GM18907 (cell line): ENCODE data around the gene FOXJ1.
"Not testable (repeated sequence)": the region's sequence is repeated elsewhere in the genome, so short reads cannot be mapped to it uniquely, and the experiment has no call there.

Source experiments
- ATAC-seq: cut with Tn5 transposase; IDR thresholded peaks from one replicate; pipeline ENCODE4 v1.9.1; 2021; ENCODE audit warnings: mild to moderate bottlenecking, moderate library complexity; ENCODE audit not compliant: unreplicated experiment

The FOXJ1 gene, protein sequence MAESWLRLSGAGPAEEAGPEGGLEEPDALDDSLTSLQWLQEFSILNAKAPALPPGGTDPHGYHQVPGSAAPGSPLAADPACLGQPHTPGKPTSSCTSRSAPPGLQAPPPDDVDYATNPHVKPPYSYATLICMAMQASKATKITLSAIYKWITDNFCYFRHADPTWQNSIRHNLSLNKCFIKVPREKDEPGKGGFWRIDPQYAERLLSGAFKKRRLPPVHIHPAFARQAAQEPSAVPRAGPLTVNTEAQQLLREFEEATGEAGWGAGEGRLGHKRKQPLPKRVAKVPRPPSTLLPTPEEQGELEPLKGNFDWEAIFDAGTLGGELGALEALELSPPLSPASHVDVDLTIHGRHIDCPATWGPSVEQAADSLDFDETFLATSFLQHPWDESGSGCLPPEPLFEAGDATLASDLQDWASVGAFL

DNA sequence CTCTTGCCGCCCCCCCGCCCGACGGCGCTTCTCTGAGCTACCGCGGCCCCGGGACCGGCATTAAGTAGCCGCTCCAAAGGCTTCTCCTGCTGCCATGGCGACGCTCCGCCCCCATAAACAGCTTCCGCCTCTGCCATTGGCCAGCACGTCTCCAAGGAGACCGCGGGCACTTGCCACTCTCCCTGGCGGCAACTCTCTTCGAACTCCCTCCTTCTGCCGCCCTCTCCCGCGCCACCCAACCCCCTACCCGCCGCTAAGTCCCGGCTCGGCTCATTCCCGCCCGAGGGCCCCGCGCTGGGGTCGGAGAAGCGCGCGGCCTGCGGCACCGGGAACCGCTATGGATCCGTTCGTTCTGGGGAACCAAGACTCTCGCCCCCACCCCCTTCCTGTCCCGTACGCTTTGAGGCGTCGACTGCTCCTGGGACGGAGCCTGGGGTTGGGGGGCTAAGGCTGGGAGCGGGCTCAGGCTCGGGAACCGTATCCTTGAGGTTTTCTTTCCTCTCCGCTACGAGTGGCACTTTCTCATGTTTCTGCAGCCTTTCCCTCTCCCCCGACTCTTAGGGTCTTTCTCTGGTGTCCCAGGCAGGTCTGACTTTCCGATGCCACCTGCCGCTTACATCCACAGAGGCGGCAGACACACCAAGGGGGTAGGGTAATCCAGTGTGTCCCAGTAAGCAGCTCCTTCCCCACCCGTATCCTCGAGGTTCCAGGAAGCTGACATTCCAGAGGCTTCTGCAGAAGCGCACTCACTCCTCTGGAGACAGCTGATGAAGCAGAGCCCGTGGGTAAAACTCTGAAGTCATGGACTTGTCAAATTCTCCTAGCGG is at the start of gene FOXJ1:
TSS of gene FOXJ1 (minus strand) at position 34 of the 827 bp plus-strand sequence. CDS start 850 bp downstream, outside the sequence.
- peak; percentile 70 for ATAC-seq

DNA sequence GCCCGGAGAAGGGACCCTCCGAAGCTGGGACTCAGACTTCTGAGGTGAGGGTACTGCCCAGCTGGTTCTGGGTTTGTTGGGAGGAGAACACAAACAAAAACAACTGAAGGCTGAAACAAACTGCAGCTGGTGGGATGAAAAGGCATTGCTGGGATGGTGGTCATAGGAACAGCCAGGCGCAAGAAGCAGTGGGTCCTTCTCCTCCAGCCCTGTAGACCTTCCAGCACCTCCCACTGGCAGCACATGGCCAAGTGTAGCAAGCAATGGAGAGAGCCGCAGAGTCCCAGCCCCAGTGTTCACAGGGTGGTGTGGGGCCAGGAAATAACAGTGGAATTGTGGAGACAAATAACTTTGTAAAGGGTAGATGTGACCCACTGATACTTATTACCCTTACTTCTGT is 48.7 kb upstream of the FOXJ1 start:
- ATAC-seq, result no peak

DNA sequence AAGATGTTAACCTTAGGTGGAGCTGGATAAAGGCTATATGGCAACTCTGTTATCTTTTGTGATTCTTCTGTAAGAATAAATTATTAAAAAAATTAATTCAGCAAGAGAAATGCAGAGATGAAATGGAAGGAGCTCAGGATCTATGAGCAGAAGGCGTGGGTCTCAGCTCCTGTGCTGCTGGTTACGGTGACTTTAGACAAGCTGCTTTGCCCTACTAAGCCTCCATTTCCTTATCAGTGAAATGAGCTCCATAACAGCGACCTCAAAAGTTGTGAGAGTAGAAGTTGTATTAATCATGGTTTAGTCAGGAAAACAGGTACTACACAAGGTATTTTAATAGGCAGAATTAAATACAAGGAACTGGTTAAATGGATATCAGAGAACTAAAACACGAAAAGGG is 48.2 kb upstream of the FOXJ1 start:
- no peak for ATAC-seq

DNA sequence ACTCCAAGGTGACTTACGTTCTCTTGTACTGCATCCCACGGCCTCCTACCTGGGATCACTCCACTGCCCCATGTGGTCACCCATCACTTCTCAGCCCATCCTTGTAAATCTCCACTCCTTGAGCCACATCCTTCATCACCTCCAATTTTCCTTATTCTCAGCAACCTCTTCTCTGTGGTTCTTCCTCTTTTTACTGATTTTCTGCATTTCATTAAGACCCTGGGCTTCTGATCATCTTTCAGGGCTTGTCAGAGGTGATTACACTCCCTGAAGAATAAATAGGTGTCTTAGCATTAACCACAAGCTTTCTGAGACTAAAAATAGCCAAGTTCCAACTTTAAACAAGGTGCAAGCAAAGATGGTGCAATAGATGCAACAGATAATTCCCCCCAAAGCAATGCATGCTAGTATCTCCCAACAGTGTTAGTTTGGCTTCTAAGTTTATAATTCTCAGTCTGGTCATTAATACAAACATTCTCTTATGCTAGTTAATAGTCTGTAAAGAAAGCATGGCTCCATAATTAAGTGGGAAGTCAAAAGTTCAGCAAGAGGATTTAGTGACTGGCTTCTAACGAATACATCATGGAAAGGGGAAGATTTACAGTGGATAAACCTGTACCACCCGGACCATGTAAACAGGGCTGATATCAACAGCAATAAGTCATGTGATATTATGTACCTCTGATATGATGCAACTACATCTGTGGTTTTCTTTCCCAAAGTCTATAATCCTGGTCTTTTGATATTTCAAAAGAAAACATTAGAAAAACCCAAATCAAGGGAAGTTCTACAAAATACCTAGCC is 47.4 kb upstream of the FOXJ1 start:
- ATAC-seq, result no peak

DNA sequence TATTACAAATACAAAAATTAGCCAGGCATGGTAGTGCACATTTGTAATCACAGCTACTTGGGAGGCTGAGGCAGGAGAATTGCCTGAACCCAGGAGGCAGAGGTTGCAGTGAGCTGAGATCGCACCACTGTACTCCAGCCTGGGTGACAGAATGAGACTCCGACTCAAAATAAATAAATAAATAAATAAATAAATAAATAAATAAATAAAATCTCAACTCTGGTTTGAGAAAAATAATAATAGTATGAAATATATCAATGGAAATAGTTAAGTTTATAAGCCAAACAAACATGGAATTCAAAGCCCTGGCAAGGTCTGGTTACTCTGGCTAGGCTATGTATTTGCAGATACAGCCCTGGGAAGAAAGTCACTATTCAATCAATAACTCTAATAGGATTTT is 45.7 kb upstream of the FOXJ1 start:
- ATAC-seq, result not testable (repeated sequence)

DNA sequence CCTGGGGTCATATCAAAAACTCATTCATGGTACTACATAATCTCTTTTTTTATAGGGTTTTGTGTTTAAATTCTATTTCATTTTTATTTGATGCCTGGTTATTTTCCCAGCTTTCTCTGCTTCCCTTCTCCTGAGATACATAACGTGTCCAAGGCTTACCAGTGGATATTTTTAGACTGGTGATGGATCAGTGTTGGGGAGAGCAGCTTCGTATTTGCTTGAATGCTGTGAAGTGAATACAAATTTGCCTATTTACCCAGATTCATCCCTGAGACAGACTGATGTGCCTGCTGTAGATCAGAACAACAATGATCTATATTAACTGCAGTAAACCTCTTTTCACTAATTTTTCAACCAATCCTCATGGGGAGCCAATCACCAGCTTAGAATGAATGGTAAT is 43.2 kb upstream of the FOXJ1 start:
- ATAC-seq, result no peak

DNA sequence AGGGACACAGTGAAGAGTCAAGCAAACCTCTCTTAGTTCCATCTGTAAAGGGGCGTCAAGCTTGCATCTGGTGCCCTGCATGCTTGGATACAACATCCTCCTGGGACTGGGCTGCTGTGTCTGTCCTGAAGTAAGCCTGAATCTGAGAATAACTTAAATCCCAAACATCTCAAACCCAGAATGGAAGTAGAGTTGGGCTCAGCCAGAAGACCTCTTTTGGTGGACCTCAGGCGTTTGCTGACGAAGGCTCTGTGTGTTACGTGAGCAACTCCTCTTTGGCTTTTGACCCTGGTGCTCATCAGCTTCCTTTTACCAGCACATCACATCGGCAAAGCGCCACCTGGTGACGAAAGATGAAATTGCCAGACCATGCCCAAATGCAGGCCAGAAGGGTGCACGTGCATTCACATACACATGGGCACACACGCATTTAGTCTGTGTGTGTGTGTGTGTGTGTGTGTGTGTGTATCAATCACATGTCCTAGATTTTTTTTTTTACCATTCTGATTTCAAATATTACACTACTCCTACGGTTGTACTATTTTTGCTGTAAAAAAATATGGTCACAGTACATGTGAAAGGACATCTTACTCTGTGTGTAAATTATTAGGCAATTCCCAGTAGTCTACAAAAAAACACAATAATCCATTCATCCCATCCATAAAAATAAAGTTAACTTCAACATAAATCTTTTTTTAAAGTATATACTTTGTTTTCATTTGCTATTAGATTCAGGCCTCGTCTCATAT is 41.1 kb upstream of the FOXJ1 start:
- ATAC-seq, result peak; percentile 73

DNA sequence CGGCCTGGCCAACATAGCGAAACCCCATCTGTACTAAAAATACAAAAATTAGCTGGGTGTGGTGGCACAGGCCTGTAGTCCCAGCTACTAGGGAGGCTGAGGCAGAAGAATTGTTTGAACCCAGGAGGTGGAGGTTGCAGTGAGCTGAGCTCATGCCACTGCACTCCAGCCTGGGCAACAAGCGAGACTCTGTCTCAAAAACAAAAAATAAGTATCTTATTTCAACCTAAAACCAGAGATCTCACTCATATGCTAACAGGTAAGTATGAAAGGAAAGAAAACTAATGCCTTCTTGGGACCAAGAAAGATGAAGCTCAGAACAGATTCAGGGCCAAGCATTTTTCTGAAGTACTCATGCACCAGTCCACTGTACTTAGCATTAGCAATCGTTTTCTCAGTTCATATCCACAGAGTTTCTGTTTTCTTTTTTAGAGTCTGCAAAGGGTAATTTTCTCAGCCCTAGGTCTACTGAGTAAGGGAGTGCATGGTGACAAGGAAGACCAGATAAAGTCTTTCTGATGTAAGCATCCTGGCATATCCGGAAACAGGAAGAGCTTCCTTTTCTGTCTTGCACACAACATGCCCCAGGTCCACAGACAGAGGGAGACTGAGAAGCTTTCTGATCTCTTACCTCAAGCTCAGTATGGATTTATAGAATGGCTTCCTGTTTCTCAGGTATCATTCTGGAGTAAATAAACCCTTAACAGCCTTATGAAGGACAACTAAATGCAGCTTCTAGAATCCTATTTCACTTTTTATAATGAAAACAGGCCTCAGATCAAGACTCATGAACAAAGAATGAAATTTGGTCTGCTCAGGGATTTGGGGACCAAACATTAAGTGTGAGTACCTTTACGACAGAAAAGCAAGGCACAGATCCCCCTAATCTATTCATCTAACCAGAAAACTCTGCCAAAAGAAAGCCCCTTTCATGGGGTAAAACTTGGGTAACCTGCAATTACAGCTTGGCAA is 38.7 kb upstream of the FOXJ1 start:
- ATAC-seq, result no peak

DNA sequence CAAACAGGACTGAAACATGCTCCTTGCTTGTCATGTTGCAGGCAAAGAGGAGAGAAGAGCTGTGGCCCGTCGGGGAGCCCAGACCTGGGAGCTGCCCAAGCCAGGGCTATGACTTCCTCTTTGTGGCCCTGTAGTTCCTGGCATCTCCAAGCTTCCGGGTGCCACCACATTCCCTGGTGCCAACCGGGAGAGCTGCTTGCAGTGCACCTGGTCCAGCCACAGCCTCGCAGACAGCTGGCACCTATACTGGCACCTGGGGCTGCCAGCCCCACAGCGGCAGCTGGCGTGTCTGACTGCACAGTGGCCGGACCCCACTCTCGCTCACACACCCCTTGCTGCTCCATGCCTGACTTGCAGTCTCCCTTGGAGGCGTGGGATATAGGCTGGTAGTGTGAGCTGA is 37.1 kb upstream of the FOXJ1 start:
- ATAC-seq, result no peak

DNA sequence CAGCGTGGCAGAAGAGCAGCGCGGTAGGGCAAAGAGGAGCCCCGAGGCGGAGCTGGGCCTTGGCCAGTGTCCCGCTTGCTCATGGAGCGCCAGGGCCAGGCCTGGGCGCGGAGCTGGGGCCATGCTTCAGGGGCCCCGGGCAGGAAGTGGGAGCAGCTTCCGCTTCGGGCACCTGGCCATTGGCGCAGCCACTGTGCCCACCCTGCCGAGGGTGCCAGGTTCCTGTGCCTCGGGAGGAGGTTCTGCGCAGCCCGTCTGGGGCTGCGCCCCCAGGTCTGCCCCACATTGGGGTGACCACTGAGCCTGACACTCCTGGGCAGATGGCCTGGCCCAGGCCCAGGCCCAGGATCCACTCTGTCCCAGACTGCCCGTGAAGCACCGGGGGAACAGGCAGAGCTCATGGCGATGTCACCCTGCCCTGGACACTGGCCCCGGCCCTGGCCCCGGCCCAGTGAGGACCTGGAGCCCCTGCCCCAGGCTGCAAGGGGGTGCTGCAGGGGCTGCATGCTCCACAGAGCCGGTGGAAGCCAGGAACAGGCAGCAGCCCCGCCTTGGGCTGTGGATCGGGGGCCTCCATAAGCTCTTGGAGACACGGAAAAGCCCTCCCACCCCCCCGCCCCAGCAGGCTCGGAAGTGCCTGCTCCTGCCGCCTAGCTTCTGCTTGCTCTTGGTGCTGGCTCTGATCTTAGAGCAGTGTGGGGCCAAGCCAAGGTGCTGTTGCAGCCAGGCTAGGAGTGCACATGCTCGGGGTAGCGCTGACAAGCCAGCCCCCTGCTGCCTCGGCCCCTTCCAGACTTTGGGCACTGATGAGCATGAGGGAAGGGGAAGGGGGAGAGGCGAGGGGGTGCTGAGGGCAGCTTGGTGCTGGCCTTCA is 35.9 kb upstream of the FOXJ1 start:
- ATAC-seq, result no peak

DNA sequence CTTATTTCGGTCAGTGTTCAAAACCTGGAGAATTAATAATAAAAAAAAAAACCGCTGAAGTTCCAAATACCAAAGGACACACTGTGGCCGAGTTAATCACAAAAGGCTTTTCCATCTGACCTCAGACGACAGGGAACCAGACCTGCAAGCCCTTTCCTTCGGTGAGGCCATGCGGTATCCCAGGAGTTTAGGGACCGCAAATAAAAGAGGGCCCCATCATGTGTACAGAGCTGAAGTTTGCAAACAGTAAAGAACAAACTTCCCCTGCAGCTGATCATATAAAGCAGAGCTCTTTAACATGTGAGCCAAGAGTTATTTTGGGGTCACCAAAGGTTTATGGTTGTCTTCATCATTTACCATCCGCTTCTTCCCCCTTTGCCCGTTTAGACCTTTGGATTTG is 33.0 kb upstream of the FOXJ1 start:
- ATAC-seq, result no peak

DNA sequence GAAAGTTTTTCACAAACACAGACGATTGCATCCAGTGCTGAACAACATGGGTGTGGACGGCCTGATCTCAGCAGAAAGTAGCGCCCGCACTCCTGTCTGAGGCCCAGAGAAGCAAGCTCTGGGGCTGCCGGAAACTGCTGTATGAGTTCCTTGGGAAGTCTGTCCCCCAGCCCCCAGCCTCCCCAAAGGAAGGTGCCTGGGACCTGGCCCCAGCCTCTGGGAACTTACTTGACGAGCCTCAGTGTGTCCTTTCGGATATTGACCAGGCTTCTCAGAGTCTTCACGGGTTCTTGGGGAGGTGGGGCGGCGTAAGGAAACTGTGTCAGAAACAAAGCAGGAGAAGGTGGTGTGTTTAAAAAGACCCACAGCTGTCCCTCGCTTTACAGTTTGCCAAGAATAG is 32.4 kb upstream of the FOXJ1 start:
- ATAC-seq, result no peak

DNA sequence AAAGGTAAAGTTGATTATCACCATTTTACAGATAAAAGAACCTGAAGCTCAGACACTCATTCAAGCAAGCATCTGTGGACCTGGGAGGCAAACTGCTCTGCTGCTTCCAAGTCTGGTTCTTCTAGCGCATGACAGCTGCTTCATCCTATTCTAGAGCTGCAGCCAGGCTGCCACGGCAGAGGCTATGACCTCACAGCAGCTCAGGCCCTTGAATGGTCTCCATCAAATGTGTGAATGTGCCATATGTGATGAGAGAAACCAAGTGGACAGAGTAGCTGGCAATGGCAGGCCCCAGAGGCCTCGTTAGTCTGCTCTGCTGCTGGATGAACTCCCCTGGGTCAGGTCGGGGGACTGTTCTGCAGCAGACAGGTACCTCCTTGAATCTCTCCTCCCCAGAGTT is 30.7 kb upstream of the FOXJ1 start:
- no peak for ATAC-seq

DNA sequence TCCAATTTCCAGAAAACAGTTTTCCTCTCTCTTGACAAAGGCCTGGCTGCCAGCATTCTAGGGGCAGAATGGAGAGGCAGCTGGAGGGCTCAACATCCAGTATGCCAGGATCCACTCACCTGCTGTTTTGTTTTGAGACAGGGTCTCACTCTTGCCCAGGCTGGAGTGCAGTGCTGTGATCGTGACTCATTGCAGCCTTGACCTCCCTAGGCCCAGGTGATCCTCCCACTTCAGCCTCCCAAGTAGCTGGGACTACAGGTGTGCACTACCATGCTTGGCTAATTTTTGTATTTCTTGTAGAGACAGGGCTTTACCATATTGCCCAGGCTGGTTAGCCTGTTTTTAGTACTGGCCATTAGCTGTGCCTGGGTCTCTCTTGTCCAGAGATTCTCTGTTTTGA is 29.1 kb upstream of the FOXJ1 start:
- no peak for ATAC-seq

DNA sequence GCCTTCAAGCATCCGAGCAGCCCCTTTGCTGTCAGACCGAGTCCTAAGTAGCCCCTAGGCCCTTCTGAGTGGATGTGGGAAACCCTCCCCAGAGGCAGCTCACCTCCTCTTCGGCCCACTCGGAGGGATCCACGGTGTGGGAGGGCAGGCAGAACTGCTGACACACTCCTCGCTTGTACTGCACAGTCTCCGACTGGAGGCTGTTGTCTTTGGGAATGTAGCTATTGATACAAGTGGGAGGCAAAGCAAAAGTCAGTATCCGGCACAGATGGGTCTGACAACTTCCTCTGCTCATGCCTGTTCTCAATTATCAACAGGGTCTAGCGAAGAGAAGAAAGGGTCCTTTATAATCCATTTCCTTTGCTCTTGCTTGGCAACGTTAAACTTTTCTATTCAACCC is 25.9 kb upstream of the FOXJ1 start:
- no peak for ATAC-seq

DNA sequence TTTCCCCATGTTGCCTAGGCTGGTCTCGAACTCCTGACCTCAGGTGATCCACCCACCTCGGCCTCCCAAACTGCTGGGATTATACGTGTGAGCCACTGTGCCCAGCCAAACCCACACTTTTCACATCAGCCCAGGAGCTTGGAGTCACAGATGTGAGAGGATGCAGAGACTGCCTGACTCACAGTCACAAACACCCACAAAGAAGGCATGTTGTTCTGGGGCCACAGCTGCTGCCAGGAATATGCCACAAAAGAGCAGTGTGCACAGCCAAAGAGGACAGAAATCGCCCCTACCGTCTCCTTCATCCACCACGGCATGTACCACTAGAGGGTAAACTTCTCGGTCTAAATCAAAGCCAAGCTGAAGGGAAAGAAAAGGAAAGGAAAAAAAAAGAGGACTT is 25.1 kb upstream of the FOXJ1 start:
- ATAC-seq, result no peak

DNA sequence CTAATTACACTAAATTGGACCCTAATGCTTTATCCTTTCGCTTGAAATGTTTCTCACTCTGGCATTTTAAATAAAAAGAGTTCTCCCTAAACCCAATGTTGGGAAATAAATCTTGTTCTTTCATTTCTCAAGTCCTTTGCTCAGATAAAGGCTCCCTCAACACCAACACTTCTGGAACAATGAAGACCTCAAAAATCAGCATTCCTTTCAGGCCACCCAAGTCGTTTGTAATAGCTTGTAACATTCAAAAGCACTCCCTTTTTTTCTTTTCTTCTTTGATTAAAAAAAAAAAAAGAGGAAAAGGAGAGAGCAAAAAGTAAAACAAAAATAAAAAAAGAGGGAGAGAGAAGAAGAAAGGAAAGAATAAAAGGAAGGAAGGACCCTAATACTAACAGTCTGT is 23.3 kb upstream of the FOXJ1 start:
- ATAC-seq, result no peak

DNA sequence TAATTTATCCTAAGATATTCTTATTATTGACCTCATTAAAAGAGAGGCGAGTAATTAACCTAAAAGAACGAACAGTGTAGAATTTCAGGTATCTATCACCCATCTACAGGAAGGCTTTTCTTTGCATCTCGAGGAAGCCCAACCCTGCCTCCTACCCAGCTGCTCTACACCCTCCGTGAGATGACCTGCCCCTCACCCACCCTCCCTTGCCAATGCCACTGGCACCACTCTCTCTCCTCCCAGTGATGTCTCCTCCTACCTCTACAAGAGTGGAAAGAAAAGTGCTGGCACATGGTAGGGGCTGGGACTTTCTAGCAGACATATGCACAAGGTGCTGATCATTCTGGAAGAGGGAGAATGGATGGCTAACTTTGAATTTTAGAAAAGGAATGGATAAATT is 22.9 kb upstream of the FOXJ1 start:
- no peak for ATAC-seq
